ENCODE measurements around the gene ANO1.

Gene ANO1

GRCh38 chr11:70158201-70158600, 80.1 kb downstream of the ANO1 start:
- H3K4me2 ChIP-seq (ENCODE audit: low read length) = no peak overlapping the region
- TF ChIP-seq CTCF (IDR thresholded peaks at IDR 0.05; ENCODE audit: low read depth, low read length) (peak; percentile 19), EZH2phosphoT487 (IDR thresholded peaks at IDR 0.05; ENCODE audit: low read depth) (no peak)
- peaks cover 8% of the 10 kb centered on the region; the same call in 1 of the 2 replicates for H3K27me3 ChIP-seq (ENCODE audit: low read depth, low read length)
- H3K4me3 ChIP-seq (ENCODE audit: low read length) = no peak overlapping the region
- H3K9me3 ChIP-seq (ENCODE audit: insufficient read depth, low read length) = no peaks in the 10 kb centered on the region
- no peak overlapping the region for H3K9ac ChIP-seq (ENCODE audit: low read length)
- H3K27ac ChIP-seq (ENCODE audit: low read length) = no peak overlapping the region
- no peaks in the 10 kb centered on the region for H3K4me1 ChIP-seq (ENCODE audit: low read length)
- no peaks in the 10 kb centered on the region for H3K36me3 ChIP-seq (replicated peaks; ENCODE audit: low read depth, low read length)
- no peaks in the 10 kb centered on the region for H3K79me2 ChIP-seq (ENCODE audit: low read length)
- H4K20me1 ChIP-seq (ENCODE audit: insufficient read depth, low read length) = no peaks in the 10 kb centered on the region; the same call in 1 of the 2 replicates
- no peak overlapping the region for H2AFZ ChIP-seq (ENCODE audit: low read depth, low read length)

GRCh38 chr11:70158757-70159389, 80.8 kb downstream of the ANO1 start:
- H3K36me3 ChIP-seq (replicated peaks; ENCODE audit: low read depth, low read length) = no peaks in the 10 kb centered on the region
- no peak overlapping the region for H2AFZ ChIP-seq (ENCODE audit: low read depth, low read length)
- H3K4me1 ChIP-seq (ENCODE audit: low read length) = no peaks in the 10 kb centered on the region
- H3K9me3 ChIP-seq (ENCODE audit: insufficient read depth, low read length) = no peaks in the 10 kb centered on the region
- TF ChIP-seq CTCF (IDR thresholded peaks at IDR 0.05; ENCODE audit: low read depth, low read length) (no peak), EZH2phosphoT487 (IDR thresholded peaks at IDR 0.05; ENCODE audit: low read depth) (no peak)
- no peaks in the 10 kb centered on the region for H3K79me2 ChIP-seq (ENCODE audit: low read length)
- H3K4me3 ChIP-seq (ENCODE audit: low read length) = no peak overlapping the region
- H3K9ac ChIP-seq (ENCODE audit: low read length) = no peak overlapping the region
- peaks cover 12% of the 10 kb centered on the region for H3K27me3 ChIP-seq (ENCODE audit: low read depth, low read length)
- no peaks in the 10 kb centered on the region; the same call in 1 of the 2 replicates for H4K20me1 ChIP-seq (ENCODE audit: insufficient read depth, low read length)
- H3K27ac ChIP-seq (ENCODE audit: low read length) = no peak overlapping the region
- no peak overlapping the region for H3K4me2 ChIP-seq (ENCODE audit: low read length)

- no peaks in the 10 kb centered on the region; the same call in 1 of the 2 replicates for H4K20me1 ChIP-seq (ENCODE audit: insufficient read depth, low read length)
- H3K4me2 ChIP-seq (ENCODE audit: low read length) = no peak overlapping the region
- H3K4me1 ChIP-seq (ENCODE audit: low read length) = no peaks in the 10 kb centered on the region
- no peak overlapping the region for H2AFZ ChIP-seq (ENCODE audit: low read depth, low read length)
- H3K9me3 ChIP-seq (ENCODE audit: insufficient read depth, low read length) = no peaks in the 10 kb centered on the region
- H3K79me2 ChIP-seq (ENCODE audit: low read length) = no peaks in the 10 kb centered on the region
- no peak overlapping the region for H3K4me3 ChIP-seq (ENCODE audit: low read length)
- no peaks in the 10 kb centered on the region for H3K36me3 ChIP-seq (replicated peaks; ENCODE audit: low read depth, low read length)
- H3K27ac ChIP-seq (ENCODE audit: low read length) = no peak overlapping the region
- no peak overlapping the region for H3K9ac ChIP-seq (ENCODE audit: low read length)
- TF ChIP-seq CTCF (IDR thresholded peaks at IDR 0.05; ENCODE audit: low read depth, low read length) (no peak), EZH2phosphoT487 (IDR thresholded peaks at IDR 0.05; ENCODE audit: low read depth) (no peak)
- peaks cover 15% of the 10 kb centered on the region for H3K27me3 ChIP-seq (ENCODE audit: low read depth, low read length)
Measured at GRCh38 chr11:70159627-70160570, 81.8 kb downstream of the ANO1 start.

- H3K4me2 ChIP-seq (ENCODE audit: low read length) = no peak overlapping the region
- H3K79me2 ChIP-seq (ENCODE audit: low read length) = no peaks in the 10 kb centered on the region
- no peaks in the 10 kb centered on the region for H3K4me1 ChIP-seq (ENCODE audit: low read length)
- H2AFZ ChIP-seq (ENCODE audit: low read depth, low read length) = no peak overlapping the region
- TF ChIP-seq EZH2phosphoT487 (IDR thresholded peaks at IDR 0.05; ENCODE audit: low read depth) (no peak), CTCF (IDR thresholded peaks at IDR 0.05; ENCODE audit: low read depth, low read length) (no peak)
- H3K27me3 ChIP-seq (ENCODE audit: low read depth, low read length) = peaks cover 15% of the 10 kb centered on the region
- H3K9me3 ChIP-seq (ENCODE audit: insufficient read depth, low read length) = no peaks in the 10 kb centered on the region
- no peak overlapping the region for H3K9ac ChIP-seq (ENCODE audit: low read length)
- no peak overlapping the region for H3K4me3 ChIP-seq (ENCODE audit: low read length)
- H4K20me1 ChIP-seq (ENCODE audit: insufficient read depth, low read length) = no peaks in the 10 kb centered on the region; the same call in 1 of the 2 replicates
- H3K36me3 ChIP-seq (replicated peaks; ENCODE audit: low read depth, low read length) = no peaks in the 10 kb centered on the region
- no peak overlapping the region for H3K27ac ChIP-seq (ENCODE audit: low read length)
Measured at GRCh38 chr11:70161043-70161625, 83.0 kb downstream of the ANO1 start.

Measured in OCI-LY3 (cell line).